Measurements from ENCODE around the gene TNFRSF25.

Gene TNFRSF25

GRCh38 chr1:6486433-6487011, 20.5 kb upstream of the TNFRSF25 start:
- peak; percentile 94 for DNase-seq

GRCh38 chr1:6485168-6486101, 19.5 kb upstream of the TNFRSF25 start:
- no peak for DNase-seq

- no peak for DNase-seq
Measured at GRCh38 chr1:6484826-6485167, 18.8 kb upstream of the TNFRSF25 start.

- DNase-seq: no peak
Measured at GRCh38 chr1:6483761-6484117, 17.8 kb upstream of the TNFRSF25 start.

- no peak for DNase-seq
Measured at GRCh38 chr1:6483017-6483760, 17.2 kb upstream of the TNFRSF25 start.

- DNase-seq: no peak
Measured at GRCh38 chr1:6481820-6482219, 15.8 kb upstream of the TNFRSF25 start.

- DNase-seq: no peak
Measured at GRCh38 chr1:6477039-6477820, 11.3 kb upstream of the TNFRSF25 start.

GRCh38 chr1:6476483-6476882, 10.5 kb upstream of the TNFRSF25 start:
- no peak for DNase-seq

GRCh38 chr1:6475381-6476133, 9.6 kb upstream of the TNFRSF25 start:
- DNase-seq: peak; percentile 91

GRCh38 chr1:6474815-6475282, 8.9 kb upstream of the TNFRSF25 start:
- no peak for DNase-seq

- DNase-seq: no peak
Measured at GRCh38 chr1:6473974-6474814, 8.2 kb upstream of the TNFRSF25 start.

GRCh38 chr1:6473156-6473555, 7.2 kb upstream of the TNFRSF25 start:
- no peak for DNase-seq

- DNase-seq: no peak
Measured at GRCh38 chr1:6472391-6472790, 6.4 kb upstream of the TNFRSF25 start.

GRCh38 chr1:6471970-6472368, 6.0 kb upstream of the TNFRSF25 start:
- DNase-seq: no peak

- DNase-seq: no peak
Measured at GRCh38 chr1:6471086-6471969, 5.4 kb upstream of the TNFRSF25 start.

GRCh38 chr1:6470132-6471085, 4.4 kb upstream of the TNFRSF25 start:
- DNase-seq: no peak

GRCh38 chr1:6468729-6469461, 2.9 kb upstream of the TNFRSF25 start:
- no peak for DNase-seq
